ENCODE data around the gene AP1S3. TPM values are rescaled to one million over a fixed set of nuclear protein-coding genes. Genes with fewer than 3 reads are reported as not detected.

Gene AP1S3
- total RNA-seq, 2 donors from 2014 or later: 2.0 to 8.3 TPM

DNA sequence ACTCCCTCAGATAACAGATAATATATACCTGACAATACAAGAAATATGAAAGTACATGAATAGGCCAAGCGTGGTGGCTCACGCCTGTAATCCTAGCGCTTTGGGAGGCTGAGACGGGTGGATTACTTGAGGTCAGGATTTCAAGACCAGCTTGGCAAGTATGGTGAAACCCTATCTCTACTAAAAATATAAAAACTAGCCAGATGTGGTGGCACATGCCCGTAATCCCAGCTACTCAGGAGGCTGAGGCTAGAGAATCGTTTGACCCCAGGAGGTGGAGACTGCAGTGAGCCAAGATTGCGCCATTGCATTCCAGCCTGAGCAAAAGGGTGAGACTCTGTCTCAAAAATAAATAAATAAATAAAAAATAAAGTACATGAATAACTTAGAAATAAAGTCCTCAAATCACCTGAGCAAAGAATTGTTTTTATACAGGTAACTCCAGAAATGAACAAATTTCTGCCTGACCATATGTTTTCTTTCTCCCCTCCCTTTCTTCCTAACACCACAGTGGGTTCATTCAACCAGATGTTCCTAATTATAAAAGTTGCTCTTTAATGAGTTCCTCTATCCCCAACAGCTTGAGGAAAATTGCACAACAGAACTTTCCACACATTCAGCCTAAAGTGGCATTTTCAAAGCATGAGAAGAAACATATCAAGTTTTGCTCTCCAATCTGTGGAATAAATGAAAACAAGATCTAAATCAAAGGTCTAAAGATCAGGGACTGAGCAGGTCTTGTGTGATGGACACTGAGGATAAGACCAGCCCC, 33.6 kb upstream of the AP1S3 start:
- WGBS, 2 donors: 87 to 95% methylated on average over 7 of the region's 7 CpGs
- no peaks in the 10 kb centered on the region for H3K4me1 ChIP-seq
- TF ChIP-seq POLR2A (IDR thresholded peaks at IDR 0.05): no peak
- TF ChIP-seq, protein P1, sequence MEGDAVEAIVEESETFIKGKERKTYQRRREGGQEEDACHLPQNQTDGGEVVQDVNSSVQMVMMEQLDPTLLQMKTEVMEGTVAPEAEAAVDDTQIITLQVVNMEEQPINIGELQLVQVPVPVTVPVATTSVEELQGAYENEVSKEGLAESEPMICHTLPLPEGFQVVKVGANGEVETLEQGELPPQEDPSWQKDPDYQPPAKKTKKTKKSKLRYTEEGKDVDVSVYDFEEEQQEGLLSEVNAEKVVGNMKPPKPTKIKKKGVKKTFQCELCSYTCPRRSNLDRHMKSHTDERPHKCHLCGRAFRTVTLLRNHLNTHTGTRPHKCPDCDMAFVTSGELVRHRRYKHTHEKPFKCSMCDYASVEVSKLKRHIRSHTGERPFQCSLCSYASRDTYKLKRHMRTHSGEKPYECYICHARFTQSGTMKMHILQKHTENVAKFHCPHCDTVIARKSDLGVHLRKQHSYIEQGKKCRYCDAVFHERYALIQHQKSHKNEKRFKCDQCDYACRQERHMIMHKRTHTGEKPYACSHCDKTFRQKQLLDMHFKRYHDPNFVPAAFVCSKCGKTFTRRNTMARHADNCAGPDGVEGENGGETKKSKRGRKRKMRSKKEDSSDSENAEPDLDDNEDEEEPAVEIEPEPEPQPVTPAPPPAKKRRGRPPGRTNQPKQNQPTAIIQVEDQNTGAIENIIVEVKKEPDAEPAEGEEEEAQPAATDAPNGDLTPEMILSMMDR (IDR thresholded peaks at IDR 0.05): no peak
- no peak overlapping the region for H3K4me3 ChIP-seq
- H3K27me3 ChIP-seq: no peaks in the 10 kb centered on the region
- DNase-seq: no peak
- ATAC-seq: no peak
- no peak overlapping the region for H3K27ac ChIP-seq
- intact Hi-C loops (cut with DNase I): no loop called here
- peaks cover 0 to 1% of the 10 kb centered on the region in 2 donors for H3K36me3 ChIP-seq (replicated peaks in 1 of 2; ENCODE audit: insufficient read depth in 1 of 2, low read depth in 2 of 2)
- no peaks in the 10 kb centered on the region for H3K9me3 ChIP-seq

DNA sequence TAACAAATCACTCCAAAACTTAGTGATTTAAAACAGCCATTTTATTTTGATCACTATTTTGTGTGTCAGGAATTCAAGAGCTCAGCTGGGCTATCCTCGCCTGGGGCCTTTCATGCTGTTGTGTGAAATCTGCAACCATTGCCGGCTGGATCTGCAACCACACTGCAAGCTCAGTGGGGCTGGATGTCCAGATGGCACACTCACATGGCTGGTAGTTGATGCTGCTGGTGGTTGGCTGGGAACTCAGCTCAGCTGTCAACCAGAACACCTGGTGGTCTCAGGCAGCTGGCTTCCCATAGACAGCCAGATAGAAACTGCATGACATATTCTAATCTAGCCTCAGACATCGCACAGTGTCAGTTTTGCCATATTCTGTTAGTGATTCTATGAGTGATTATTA, 30.6 kb upstream of the AP1S3 start:
- TF ChIP-seq, protein P1 (IDR thresholded peaks at IDR 0.05): no peak
- no peak for TF ChIP-seq POLR2A (IDR thresholded peaks at IDR 0.05)
- ATAC-seq (no peak), DNase-seq (no peak)
- intact Hi-C loops (cut with DNase I): no loop called here
- no peak overlapping the region for H3K4me3 ChIP-seq
- H3K9me3 ChIP-seq: no peaks in the 10 kb centered on the region
- no peaks in the 10 kb centered on the region for H3K4me1 ChIP-seq
- no peak overlapping the region for H3K27ac ChIP-seq
- 84 to 96% methylated on average over 3 of the region's 3 CpGs for WGBS, 2 donors
- H3K27me3 ChIP-seq: no peaks in the 10 kb centered on the region
- no peaks in the 10 kb centered on the region for H3K36me3 ChIP-seq (replicated peaks in 1 of 2; ENCODE audit: insufficient read depth in 1 of 2, low read depth in 2 of 2)

DNA sequence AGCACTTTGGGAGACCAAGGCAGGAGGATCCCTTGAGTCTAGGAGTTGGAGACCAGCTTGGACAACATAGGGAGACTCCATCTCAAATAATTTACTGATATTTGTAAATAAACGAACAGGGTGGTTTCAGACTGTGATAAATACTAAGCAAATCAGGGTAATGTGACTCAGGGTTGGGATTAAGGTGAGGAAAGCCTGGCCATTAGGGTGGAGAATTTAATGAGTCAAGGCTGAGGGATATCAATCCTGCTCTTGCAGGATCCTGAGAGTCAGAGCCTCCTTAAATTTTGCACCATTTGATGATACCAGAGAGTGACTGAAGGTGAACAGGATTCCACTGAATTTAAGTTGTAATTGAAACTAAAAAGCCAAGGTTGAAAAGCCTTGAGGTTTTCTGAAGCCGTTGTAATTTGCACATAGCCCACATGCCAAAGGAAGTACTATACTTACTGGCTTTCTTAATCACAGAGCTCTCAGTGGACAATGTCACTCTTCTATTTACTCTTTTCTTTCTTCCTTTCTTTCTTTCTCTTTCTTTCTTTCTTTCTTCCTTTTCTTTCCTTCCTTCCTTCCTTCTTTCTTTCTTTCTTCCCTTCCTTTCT, 28.6 kb upstream of the AP1S3 start:
- no peak for DNase-seq
- no peak for TF ChIP-seq POLR2A (IDR thresholded peaks at IDR 0.05)
- TF ChIP-seq, protein P1 (IDR thresholded peaks at IDR 0.05): no peak
- Histone ChIP-seq H3K27ac (no peak overlapping the region), H3K4me1 (peaks cover 10% of the 10 kb centered on the region), H3K27me3 (no peaks in the 10 kb centered on the region), H3K4me3 (no peak overlapping the region), H3K9me3 (no peaks in the 10 kb centered on the region), H3K36me3 (replicated peaks in 1 of 2; ENCODE audit: insufficient read depth in 1 of 2, low read depth in 2 of 2) (no peaks in the 10 kb centered on the region)
- intact Hi-C loops (cut with DNase I): no loop called here
- no peak for ATAC-seq
- 65 to 78% methylated on average over 2 of the region's 2 CpGs for WGBS, 2 donors

DNA sequence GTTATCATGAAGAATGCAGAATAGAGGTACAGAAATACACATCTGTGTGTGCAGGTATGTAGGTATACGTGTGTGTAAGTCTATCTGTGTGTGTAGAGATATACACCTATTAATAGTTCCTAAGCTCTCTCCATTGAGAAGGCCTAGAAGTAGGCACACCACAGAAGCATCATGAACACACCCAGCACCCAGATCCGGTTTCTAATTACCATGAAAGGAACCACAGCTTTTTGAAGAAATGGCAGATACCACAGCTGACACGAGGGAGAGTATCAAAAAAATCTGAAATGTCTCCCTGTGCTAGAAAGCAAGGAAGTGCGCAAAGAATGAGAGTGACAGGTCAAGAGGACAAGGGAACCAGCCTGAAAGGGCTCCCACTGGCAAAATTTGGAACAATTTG, 27.7 kb upstream of the AP1S3 start:
- Histone ChIP-seq H3K27ac (no peak overlapping the region), H3K4me3 (no peak overlapping the region), H3K27me3 (no peaks in the 10 kb centered on the region), H3K4me1 (peaks cover 17% of the 10 kb centered on the region), H3K36me3 (replicated peaks in 1 of 2; ENCODE audit: insufficient read depth in 1 of 2, low read depth in 2 of 2) (no peaks in the 10 kb centered on the region), H3K9me3 (no peaks in the 10 kb centered on the region)
- WGBS, 2 donors: 83 to 86% methylated on average over 4 of the region's 4 CpGs
- TF ChIP-seq POLR2A (IDR thresholded peaks at IDR 0.05): no peak
- TF ChIP-seq, protein P1 (IDR thresholded peaks at IDR 0.05): no peak
- ATAC-seq: no peak
- intact Hi-C loops (cut with DNase I): no loop called here
- DNase-seq: no peak
